Fibroblast of villous mesenchyme (primary cell): ENCODE results near the gene MOV10L1. TPM values are rescaled to one million over a fixed set of nuclear protein-coding genes. Genes with fewer than 3 reads are reported as not detected.
"Not testable (repeated sequence)": the region's sequence is repeated elsewhere in the genome, so short reads cannot be mapped to it uniquely, and the experiment has no call there.

Experiments used
- DNase-seq: peaks from one replicate; pipeline ENCODE4 v3.0.0-alpha.2; 2010; ENCODE audit warnings: low read depth
- H3K4me3 ChIP-seq: 2 replicates; pipeline ENCODE4 v1.5.1; 2011; ENCODE audit warnings: low read depth, mild to moderate bottlenecking, low read length
- total RNA-seq: library from RNA; depleted of rRNA; stranded (reverse); fragments of >200 nt; gene quantifications from 2 replicates; pipeline ENCODE4 v1.2.3, GENCODE V29; 2012
- TF ChIP-seq, protein P1 (sequence below): IDR thresholded peaks from 2 replicates; pipeline ENCODE4 v1.5.1; 2012; ENCODE audit warnings: low read depth, mild to moderate bottlenecking, low read length; ENCODE audit not compliant: insufficient read depth

Gene MOV10L1
- total RNA-seq, 1 donor: 10.8 TPM

- TF ChIP-seq, protein P1, sequence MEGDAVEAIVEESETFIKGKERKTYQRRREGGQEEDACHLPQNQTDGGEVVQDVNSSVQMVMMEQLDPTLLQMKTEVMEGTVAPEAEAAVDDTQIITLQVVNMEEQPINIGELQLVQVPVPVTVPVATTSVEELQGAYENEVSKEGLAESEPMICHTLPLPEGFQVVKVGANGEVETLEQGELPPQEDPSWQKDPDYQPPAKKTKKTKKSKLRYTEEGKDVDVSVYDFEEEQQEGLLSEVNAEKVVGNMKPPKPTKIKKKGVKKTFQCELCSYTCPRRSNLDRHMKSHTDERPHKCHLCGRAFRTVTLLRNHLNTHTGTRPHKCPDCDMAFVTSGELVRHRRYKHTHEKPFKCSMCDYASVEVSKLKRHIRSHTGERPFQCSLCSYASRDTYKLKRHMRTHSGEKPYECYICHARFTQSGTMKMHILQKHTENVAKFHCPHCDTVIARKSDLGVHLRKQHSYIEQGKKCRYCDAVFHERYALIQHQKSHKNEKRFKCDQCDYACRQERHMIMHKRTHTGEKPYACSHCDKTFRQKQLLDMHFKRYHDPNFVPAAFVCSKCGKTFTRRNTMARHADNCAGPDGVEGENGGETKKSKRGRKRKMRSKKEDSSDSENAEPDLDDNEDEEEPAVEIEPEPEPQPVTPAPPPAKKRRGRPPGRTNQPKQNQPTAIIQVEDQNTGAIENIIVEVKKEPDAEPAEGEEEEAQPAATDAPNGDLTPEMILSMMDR: no peak
- no peak for DNase-seq
Measured at GRCh38 chr22:50123119-50123518, 33.3 kb downstream of the MOV10L1 start.

GRCh38 chr22:50125029-50125428 lies 35.2 kb downstream of the MOV10L1 start:
- TF ChIP-seq, protein P1: no peak
- no peak for DNase-seq

More at GRCh38 chr22:50123119-50123518, 33.3 kb downstream of the MOV10L1 start:
- H3K4me3 ChIP-seq: no peak overlapping the region

DNA sequence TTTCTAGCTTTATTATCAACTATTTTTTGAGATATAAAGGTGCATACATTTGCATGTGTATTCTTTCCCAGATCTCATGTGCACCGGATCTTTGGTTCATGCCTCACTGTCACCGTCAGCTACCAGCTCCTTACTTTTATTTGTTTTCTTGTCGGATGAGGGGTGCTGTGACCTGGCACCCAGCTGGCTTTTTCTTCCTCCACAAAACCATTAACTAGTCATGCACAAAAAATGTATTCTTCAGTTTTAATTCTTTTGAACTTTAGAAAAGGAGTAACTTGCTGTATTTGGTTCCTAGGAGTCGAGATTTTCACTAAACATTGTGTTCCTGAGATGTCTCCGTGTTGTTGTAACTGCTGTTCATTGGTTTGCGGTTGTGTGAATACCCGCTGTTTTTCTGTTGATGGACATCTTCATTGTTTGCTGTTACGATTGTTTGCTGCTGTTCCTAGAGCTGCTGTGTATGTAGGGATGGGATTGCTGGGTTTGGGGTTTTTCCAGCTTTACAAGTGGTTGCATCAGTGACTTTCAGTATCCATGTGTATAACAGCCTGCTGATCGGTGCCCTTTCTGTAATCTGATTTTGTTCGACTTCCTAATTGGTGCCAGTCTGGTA lies 39.4 kb downstream of the MOV10L1 start:
- DNase-seq: peak; percentile 79
- no peak overlapping the region for H3K4me3 ChIP-seq
- TF ChIP-seq, protein P1: no peak

More at GRCh38 chr22:50125029-50125428, 35.2 kb downstream of the MOV10L1 start:
- no peak overlapping the region for H3K4me3 ChIP-seq

- TF ChIP-seq, protein P1: no peak
- no peak overlapping the region for H3K4me3 ChIP-seq
Measured at GRCh38 chr22:50131894-50132293, 42.1 kb downstream of the MOV10L1 start.

GRCh38 chr22:50134481-50134880 lies 44.7 kb downstream of the MOV10L1 start:
- no peak overlapping the region for H3K4me3 ChIP-seq
- TF ChIP-seq, protein P1: no peak
- no peak for DNase-seq

More at GRCh38 chr22:50131894-50132293, 42.1 kb downstream of the MOV10L1 start:
- DNase-seq: no peak

GRCh38 chr22:50136581-50137015 lies 46.8 kb downstream of the MOV10L1 start:
- DNase-seq: peak; percentile 28
- no peak overlapping the region for H3K4me3 ChIP-seq
- TF ChIP-seq, protein P1: no peak

DNA sequence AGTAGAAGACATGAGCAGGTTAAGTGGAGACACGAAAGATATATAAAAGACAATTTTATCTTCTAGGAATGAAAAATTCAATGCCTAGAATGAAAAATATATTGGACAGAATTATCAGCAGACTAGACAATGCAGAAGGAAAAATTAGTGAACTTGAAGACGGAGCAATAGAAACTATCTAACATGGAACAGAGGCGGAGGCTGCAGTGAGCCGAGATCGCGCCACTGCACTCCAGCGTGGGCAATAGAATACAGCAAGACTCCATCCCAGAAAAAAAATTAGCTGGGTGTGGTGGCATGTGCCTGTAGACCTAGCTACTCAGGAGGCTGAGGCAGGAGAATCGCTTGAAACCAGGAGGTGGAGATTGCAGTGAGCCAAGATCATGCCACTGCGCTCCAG lies 47.5 kb downstream of the MOV10L1 start:
- not testable (repeated sequence) for DNase-seq

More for the DNA sequence above, 47.5 kb downstream of the MOV10L1 start:
- not testable (repeated sequence) for H3K4me3 ChIP-seq
